HL-60 (cell line): ENCODE data around the gene PCDHGA10.
"Not testable (repeated sequence)": the region's sequence is repeated elsewhere in the genome, so short reads cannot be mapped to it uniquely, and the experiment has no call there.

Experiments
- DNase-seq, 2 experiments: peaks; one replicate each; pipeline ENCODE4 v3.0.0-alpha.2; 2010 to 2020; ENCODE audit warnings: low read depth in 1 of 2, low spot score in 1 of 2
- H3K27ac ChIP-seq: fragments of 250-450 bp; sonication (Bioruptor Pico); replicated peaks from 2 replicates; pipeline ENCODE4 v1.5.1; 2020; ENCODE audit warnings: mild to moderate bottlenecking, moderate library complexity
- H3K27me3 ChIP-seq: fragments of 250-450 bp; sonication (Bioruptor Pico); 2 replicates; pipeline ENCODE4 v1.5.1; 2021; ENCODE audit warnings: mild to moderate bottlenecking, moderate library complexity; ENCODE audit not compliant: insufficient read depth, poor library complexity, severe bottlenecking
- H3K4me3 ChIP-seq: replicated peaks from 2 replicates; pipeline ENCODE4 v1.5.1; 2011; ENCODE audit warnings: mild to moderate bottlenecking, control low read depth, low read length; ENCODE audit not compliant: insufficient read depth
- CTCF ChIP-seq: IDR thresholded peaks from one replicate; pipeline ENCODE4 v1.5.1; 2011; ENCODE audit warnings: low read length, control low read depth, inconsistent platforms; ENCODE audit not compliant: insufficient read depth
- GABPA ChIP-seq: IDR thresholded peaks from 2 replicates; pipeline ENCODE4 v1.6.1; 2012; ENCODE audit warnings: low read depth
- POLR2AphosphoS5 ChIP-seq: IDR thresholded peaks from 2 replicates; pipeline ENCODE4 v1.6.1; 2012; ENCODE audit warnings: low read depth
- REST ChIP-seq: IDR thresholded peaks from 2 replicates; pipeline ENCODE4 v1.6.1; 2012; ENCODE audit warnings: low read depth; ENCODE audit not compliant: insufficient replicate concordance
- SPI1 ChIP-seq: IDR thresholded peaks from 2 replicates; pipeline ENCODE4 v1.6.1; 2012; ENCODE audit warnings: low read depth, mild to moderate bottlenecking, borderline replicate concordance

PCDHGA10 gene

DNA sequence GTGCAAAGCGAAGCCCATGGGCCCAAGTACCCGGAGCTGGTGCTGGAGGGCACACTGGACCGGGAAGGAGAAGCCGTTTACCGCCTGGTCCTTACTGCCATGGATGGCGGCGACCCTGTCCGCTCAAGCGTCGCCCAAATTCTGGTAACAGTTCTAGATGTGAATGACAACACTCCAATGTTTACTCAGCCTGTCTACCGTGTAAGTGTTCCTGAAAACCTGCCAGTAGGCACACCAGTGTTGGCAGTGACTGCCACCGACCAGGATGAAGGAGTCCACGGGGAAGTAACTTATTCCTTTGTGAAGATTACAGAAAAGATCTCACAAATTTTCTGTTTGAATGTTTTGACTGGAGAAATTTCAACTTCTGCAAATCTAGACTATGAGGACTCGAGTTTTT is 38.2 kb upstream of the PCDHGA10 start:
- Histone ChIP-seq H3K27me3 (no peaks in the 10 kb centered on the region), H3K27ac (no peak overlapping the region), H3K4me3 (no peak overlapping the region)
- no peak for TF ChIP-seq GABPA
- no peak for TF ChIP-seq REST
- TF ChIP-seq CTCF = no peak
- no peak for TF ChIP-seq SPI1
- no peak for TF ChIP-seq POLR2AphosphoS5
- no peak for DNase-seq

DNA sequence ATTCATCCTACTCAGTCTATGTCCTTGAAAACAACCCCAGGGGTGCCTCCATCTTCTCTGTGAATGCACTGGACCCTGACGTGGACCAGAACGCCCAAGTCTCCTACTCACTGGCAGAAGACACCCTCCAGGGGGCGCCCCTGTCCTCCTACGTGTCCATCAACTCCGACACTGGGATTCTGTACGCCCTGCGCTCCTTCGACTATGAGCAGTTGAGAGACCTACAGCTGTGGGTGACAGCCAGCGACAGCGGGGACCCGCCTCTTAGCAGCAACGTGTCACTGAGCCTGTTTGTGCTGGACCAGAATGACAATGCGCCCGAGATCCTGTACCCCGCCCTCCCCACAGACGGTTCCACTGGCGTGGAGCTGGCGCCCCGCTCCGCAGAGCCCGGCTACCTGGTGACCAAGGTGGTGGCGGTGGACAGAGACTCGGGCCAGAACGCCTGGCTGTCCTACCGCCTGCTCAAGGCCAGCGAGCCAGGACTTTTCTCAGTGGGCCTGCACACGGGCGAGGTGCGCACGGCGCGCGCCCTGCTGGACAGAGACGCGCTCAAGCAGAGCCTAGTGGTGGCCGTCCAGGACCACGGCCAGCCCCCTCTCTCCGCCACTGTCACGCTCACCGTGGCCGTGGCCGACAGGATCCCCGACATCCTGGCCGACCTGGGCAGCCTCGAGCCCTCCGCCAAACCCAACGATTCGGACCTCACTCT is 37.2 kb upstream of the PCDHGA10 start:
- H3K27me3 ChIP-seq, H3K27ac ChIP-seq, DNase-seq, H3K4me3 ChIP-seq: not testable (repeated sequence)

GRCh38 chr5:141382469-141383294 is 30.1 kb upstream of the PCDHGA10 start, which contains the start of gene PCDHGA7:
Gene PCDHGA7, plus strand, starts transcription at chr5:141382742. Its CDS starts 158 bp downstream, at chr5:141382900.
- no peak for TF ChIP-seq GABPA
- no peak for TF ChIP-seq POLR2AphosphoS5
- peak; percentile 33 for TF ChIP-seq CTCF
- no peak for TF ChIP-seq REST
- TF ChIP-seq SPI1 = no peak
- no peaks in the 10 kb centered on the region for H3K27me3 ChIP-seq
- no peak within 1 kb of the TSS; the same call in 1 of the 2 replicates for H3K27ac ChIP-seq
- H3K4me3 ChIP-seq = peak within 1 kb of the TSS; percentile 47
- DNase-seq = peak in 1 of 2 experiments; percentile 32

GRCh38 chr5:141383345-141383744 is 29.4 kb upstream of the PCDHGA10 start:
- Histone ChIP-seq H3K27me3 (no peaks in the 10 kb centered on the region), H3K27ac (no peak overlapping the region), H3K4me3 (no peak overlapping the region)
- no peak for DNase-seq
- no peak for TF ChIP-seq GABPA
- no peak for TF ChIP-seq CTCF
- TF ChIP-seq POLR2AphosphoS5 = no peak
- no peak for TF ChIP-seq REST
- no peak for TF ChIP-seq SPI1
